ENCODE measurements around the gene CDK5.
A peak's percentile ranks its signal among the peaks of the same experiment; 100 is the strongest.

The CDK5 gene

GRCh38 chr7:151071032-151071866 is 13.6 kb upstream of the CDK5 start:
- no peak for DNase-seq

- no peak for DNase-seq
Observed at GRCh38 chr7:151070574-151070960, 12.9 kb upstream of the CDK5 start.

GRCh38 chr7:151069841-151070573 is 12.3 kb upstream of the CDK5 start:
- no peak for DNase-seq

- peak; percentile 75 for DNase-seq
Observed at GRCh38 chr7:151068069-151068773, 10.5 kb upstream of the CDK5 start.

- DNase-seq, result no peak
Observed at GRCh38 chr7:151066273-151066974, 8.7 kb upstream of the CDK5 start.

GRCh38 chr7:151065516-151065915 is 7.8 kb upstream of the CDK5 start:
- DNase-seq, result no peak

GRCh38 chr7:151064993-151065392 is 7.3 kb upstream of the CDK5 start:
- no peak for DNase-seq

- DNase-seq, result no peak
Observed at GRCh38 chr7:151064454-151064853, 6.8 kb upstream of the CDK5 start.

- DNase-seq, result peak; percentile 51
Observed at GRCh38 chr7:151063212-151063561, 5.5 kb upstream of the CDK5 start.

- DNase-seq, result peak; percentile 66
Observed at GRCh38 chr7:151062399-151063211, 4.9 kb upstream of the CDK5 start.

GRCh38 chr7:151062111-151062398 is 4.4 kb upstream of the CDK5 start:
- DNase-seq, result no peak

- no peak for DNase-seq
Observed at GRCh38 chr7:151061213-151062110, 3.8 kb upstream of the CDK5 start.

- DNase-seq, result peak; percentile 60
Observed at GRCh38 chr7:151060416-151061212, 2.9 kb upstream of the CDK5 start.

GRCh38 chr7:151060113-151060415 is 2.4 kb upstream of the CDK5 start:
- DNase-seq, result no peak

- DNase-seq, result peak; percentile 76
Observed at GRCh38 chr7:151059367-151060112, 1.8 kb upstream of the CDK5 start, which contains the start of gene SLC4A2. Gene SLC4A2 (plus strand): TSS chr7:151059589. CDS start chr7:151061988, 2,399 bp downstream.

GRCh38 chr7:151058781-151059366 is 1.2 kb upstream of the CDK5 start:
- no peak for DNase-seq

GRCh38 chr7:151057989-151058780 is 488 bp upstream of the CDK5 start:
- peak; percentile 99 for DNase-seq
